Hepatocyte (in vitro differentiated cells): ENCODE measurements around the gene GRIPAP1.

Experiments
- CTCF ChIP-seq: fragments of 200-600 bp; sonication (generic); IDR thresholded peaks from 2 replicates; pipeline ENCODE4 v1.5.1; 2016; ENCODE audit warnings: antibody characterized with exemption, mild to moderate bottlenecking; ENCODE audit not compliant: poor library complexity
- EZH2 ChIP-seq: fragments of 200-600 bp; sonication (generic); IDR thresholded peaks from 2 replicates; pipeline ENCODE4 v1.6.1; 2016; ENCODE audit warnings: antibody characterized with exemption, mild to moderate bottlenecking, borderline replicate concordance

GRCh38 chrX:48997865-48998264, 4.2 kb downstream of the GRIPAP1 start:
- no peak for TF ChIP-seq CTCF
- no peak for TF ChIP-seq EZH2
